ENCODE measurements around the gene GLRX5. TPM values are rescaled to one million over a fixed set of nuclear protein-coding genes. Genes with fewer than 3 reads are reported as not detected.

The GLRX5 gene
- total and polyA plus RNA-seq, 2 donors, result 28.9 to 39.4 TPM

DNA sequence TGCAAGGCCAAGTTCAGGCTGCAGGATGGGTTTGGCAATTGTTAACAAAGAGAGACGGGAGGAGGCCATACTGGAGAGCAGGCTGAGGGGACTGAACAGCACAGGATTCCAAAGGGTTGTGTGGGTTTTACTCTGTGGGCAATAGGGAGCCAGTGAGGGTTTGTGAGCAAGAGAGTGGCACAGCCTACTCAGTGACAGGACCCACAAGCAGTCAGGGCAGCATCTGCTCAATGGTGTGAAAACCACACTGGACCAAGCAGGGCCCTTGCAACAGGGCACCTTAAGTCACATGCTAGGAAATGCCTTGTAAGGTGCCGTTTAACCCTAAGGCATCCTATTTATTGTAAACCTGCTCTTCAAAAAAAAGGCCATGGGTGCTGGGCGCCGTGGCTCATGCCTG lies 40.4 kb upstream of the GLRX5 start:
- Histone ChIP-seq H3K27ac (ENCODE audit: low read depth) (no peak overlapping the region), H3K4me3 (ENCODE audit: low read depth, low read length) (no peak overlapping the region), H3K36me3 (ENCODE audit: insufficient read depth) (no peaks in the 10 kb centered on the region), H3K4me1 (ENCODE audit: insufficient read depth) (no peaks in the 10 kb centered on the region)
- no peak for DNase-seq (ENCODE audit: extremely low spot score)
- WGBS, result 95% methylated on average over 4 of the region's 4 CpGs

DNA sequence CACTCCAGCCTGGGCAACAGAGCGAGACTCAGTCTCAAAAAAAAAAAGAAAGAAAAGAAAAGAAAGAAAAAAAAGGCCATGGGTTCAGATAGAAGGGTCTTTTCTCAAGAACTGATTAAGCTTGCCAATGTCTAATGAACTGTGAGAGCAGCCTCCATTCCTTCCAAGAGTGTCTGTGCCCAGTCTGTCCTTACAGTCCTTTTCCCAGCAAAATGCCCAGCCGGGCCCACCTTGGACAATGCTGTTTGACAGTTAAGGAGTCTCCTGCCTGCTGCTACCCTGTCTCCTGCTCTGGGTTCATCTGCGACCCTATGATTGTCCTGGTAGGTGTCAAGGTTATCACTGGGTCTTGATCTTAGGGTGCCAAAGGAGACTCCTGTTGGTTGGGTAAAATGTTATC lies 39.8 kb upstream of the GLRX5 start:
- Histone ChIP-seq H3K4me3 (ENCODE audit: low read depth, low read length) (no peak overlapping the region), H3K27ac (ENCODE audit: low read depth) (no peak overlapping the region), H3K36me3 (ENCODE audit: insufficient read depth) (no peaks in the 10 kb centered on the region), H3K4me1 (ENCODE audit: insufficient read depth) (no peaks in the 10 kb centered on the region)
- WGBS, result 97% methylated on average over 3 of the region's 3 CpGs
- no peak for DNase-seq (ENCODE audit: extremely low spot score)

DNA sequence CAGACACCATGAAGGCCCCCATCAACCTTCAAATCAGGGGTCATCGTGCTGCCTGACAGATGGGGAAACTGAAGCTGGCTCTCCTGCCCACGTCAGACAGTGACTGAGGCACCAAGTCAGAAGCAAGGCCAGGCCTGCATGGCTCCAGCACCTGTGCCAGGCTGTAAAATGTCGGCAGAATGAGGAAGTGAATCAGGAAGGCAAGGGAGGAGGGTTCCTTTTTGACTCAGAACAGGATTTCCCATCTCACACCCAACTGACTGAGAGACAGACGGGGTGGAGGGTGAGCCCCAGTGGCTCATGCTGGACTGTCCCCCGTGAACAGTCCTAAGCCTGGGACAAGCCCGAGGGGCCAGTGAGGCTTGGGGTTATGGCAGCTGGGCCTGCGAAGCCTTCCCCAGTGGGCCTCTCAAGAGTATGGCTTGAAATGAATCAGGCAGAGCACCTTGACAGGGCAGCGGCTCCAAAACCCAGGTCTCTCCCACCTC lies 39.3 kb upstream of the GLRX5 start:
- WGBS, result 78% methylated on average over 8 of the region's 8 CpGs
- H3K4me1 ChIP-seq (ENCODE audit: insufficient read depth), result no peaks in the 10 kb centered on the region
- H3K27ac ChIP-seq (ENCODE audit: low read depth), result peak overlapping the region; percentile 48
- no peaks in the 10 kb centered on the region for H3K36me3 ChIP-seq (ENCODE audit: insufficient read depth)
- no peak overlapping the region for H3K4me3 ChIP-seq (ENCODE audit: low read depth, low read length)
- no peak for DNase-seq (ENCODE audit: extremely low spot score)

DNA sequence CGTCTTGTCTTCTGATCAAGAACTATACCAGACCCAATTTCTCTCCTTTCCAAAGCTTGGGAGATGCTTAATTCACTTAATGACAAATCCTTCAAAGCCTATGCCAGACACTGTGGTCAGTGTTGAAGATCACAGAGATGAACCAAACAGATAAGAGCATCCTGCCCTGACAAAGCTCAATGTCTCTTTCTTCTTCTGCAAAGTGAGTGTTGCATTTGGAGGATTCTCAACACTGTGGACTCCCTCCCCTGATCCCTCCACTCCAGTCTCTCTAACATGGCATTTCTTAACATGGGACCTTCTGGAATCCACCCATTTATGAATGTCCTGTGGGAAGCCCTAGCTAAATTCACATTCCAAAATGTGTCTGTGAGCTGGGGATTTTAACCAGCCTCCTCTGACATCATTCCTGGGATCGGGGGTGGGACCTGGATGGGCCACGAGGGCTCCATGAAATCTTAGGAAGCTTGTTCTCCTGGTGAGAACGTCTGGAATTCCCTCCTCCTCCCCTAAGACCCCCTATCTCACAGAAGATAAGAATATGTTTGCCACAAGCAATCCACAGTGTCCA lies 38.7 kb upstream of the GLRX5 start:
- no peaks in the 10 kb centered on the region for H3K36me3 ChIP-seq (ENCODE audit: insufficient read depth)
- H3K4me3 ChIP-seq (ENCODE audit: low read depth, low read length), result no peak overlapping the region
- no peaks in the 10 kb centered on the region for H3K4me1 ChIP-seq (ENCODE audit: insufficient read depth)
- 25% methylated on average over 4 of the region's 4 CpGs for WGBS
- DNase-seq (ENCODE audit: extremely low spot score), result no peak
- H3K27ac ChIP-seq (ENCODE audit: low read depth), result peak overlapping the region; percentile 48

DNA sequence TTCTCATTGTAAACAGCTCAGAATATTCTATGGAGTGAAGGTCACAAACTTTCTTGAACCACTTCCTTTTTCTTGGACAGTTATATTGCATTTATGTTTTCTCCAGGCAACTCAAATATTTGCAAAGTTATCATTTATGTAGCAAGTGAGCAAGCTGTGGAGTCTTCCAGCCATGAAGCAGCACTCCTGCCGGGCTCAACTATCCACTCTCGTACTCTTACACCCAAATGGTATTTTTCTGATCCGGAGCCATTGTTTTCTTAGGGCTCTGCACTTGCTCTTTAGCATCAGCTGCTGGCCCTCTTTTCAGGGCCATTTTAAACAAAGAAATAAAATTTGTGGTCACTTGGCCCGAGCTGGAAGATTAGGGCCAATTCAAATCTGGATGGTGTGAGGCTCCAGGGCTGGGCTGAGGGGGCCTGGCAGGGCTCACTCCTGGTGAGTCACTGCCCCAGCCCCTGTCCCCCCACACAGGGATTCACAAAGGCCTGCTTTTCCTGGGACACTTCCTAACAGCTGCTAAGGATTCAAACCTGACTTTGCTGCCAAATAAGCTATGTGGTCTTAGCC lies 38.1 kb upstream of the GLRX5 start:
- no peak overlapping the region for H3K4me3 ChIP-seq (ENCODE audit: low read depth, low read length)
- no peak overlapping the region for H3K27ac ChIP-seq (ENCODE audit: low read depth)
- H3K36me3 ChIP-seq (ENCODE audit: insufficient read depth), result no peaks in the 10 kb centered on the region
- 18% methylated on average over 4 of the region's 4 CpGs for WGBS
- no peak for DNase-seq (ENCODE audit: extremely low spot score)
- H3K4me1 ChIP-seq (ENCODE audit: insufficient read depth), result peaks cover 2% of the 10 kb centered on the region

DNA sequence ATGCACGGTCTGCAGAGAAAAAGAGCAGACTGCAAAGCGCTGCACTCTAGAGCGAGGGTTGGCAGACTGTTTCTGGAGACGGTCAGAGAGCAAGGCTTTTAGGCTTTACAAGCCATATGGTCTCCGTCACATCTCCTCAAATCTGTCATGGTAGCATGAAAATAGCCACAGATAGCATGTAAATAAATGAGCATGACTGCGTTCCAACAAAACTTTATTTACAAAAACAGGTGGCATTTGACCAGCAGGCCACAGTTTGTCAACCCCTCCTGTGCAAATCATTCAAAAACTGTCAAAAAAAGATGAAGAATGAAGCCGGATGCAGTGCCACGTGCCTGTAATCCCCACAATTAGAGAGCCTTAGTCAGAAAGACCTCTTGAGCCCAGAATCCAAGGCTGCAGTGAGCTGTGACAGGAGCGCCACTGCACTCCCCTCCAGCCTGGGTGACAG lies 37.3 kb upstream of the GLRX5 start:
- peaks cover 3% of the 10 kb centered on the region for H3K4me1 ChIP-seq (ENCODE audit: insufficient read depth)

DNA sequence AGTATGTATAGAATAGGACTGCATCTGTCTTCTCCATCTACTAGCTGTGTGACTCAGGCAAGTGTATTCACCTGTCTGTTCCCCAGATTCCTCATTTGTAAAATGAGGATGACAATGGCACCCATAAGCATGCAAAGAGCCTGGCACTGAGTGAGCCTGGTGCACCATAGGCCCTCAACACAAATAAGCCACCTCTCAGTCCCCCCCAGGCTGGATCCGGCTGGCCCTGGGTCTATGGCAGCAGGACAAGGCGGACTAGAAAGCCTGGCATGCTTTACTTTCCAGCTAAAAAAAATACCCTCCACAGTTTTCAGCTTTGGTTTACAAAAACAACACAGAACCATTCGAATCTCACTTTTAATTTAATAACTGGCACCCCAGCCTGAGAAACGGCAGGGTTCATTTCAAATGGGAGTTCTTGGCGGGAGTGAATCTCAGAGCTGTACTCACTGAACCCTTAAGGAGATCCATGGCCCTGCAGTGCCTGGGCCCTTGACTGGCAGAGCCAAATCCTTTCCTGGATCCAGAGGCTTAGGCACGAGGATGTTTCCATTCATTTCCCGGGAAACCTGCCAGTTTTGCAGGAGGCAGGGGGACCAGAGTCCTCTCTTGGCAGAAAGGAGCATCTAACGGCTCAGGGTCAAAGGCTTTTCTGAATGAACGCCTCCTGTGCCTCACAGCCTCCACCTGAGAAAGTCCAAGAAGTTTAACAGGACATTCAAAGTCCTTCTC lies 36.1 kb upstream of the GLRX5 start:
- no peak overlapping the region for H3K27ac ChIP-seq (ENCODE audit: low read depth)
- no peak for DNase-seq (ENCODE audit: extremely low spot score)
- H3K4me1 ChIP-seq (ENCODE audit: insufficient read depth), result peaks cover 3% of the 10 kb centered on the region
- no peaks in the 10 kb centered on the region for H3K36me3 ChIP-seq (ENCODE audit: insufficient read depth)
- WGBS, result 41% methylated on average over 9 of the region's 9 CpGs
- H3K4me3 ChIP-seq (ENCODE audit: low read depth, low read length), result no peak overlapping the region

More for the DNA sequence above, 37.3 kb upstream of the GLRX5 start:
- Histone ChIP-seq H3K27ac (ENCODE audit: low read depth) (no peak overlapping the region), H3K36me3 (ENCODE audit: insufficient read depth) (no peaks in the 10 kb centered on the region), H3K4me3 (ENCODE audit: low read depth, low read length) (no peak overlapping the region)
- no peak for DNase-seq (ENCODE audit: extremely low spot score)
- 36% methylated on average over 9 of the region's 9 CpGs for WGBS

DNA sequence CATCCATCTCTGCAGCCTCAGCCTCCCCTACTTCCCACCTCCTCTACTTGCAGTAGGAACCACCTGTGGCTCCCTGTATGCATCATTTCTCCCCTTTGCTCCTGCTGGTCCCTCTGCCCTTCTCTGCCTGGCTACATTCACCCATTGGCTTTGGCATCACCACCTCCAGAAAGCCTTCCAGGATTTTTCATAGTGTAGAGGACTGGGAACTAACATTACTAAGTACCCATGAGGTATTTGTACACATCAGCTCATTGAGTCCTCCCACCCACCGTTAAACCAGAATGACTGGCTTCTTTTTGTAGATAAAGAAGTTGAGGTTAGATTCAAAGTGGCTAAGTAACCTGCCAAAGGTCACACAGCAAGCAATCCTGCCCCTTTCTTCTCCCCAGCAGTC lies 35.5 kb upstream of the GLRX5 start:
- no peak for DNase-seq (ENCODE audit: extremely low spot score)
- Histone ChIP-seq H3K4me3 (ENCODE audit: low read depth, low read length) (no peak overlapping the region), H3K27ac (ENCODE audit: low read depth) (no peak overlapping the region), H3K4me1 (ENCODE audit: insufficient read depth) (peaks cover 3% of the 10 kb centered on the region), H3K36me3 (ENCODE audit: insufficient read depth) (no peaks in the 10 kb centered on the region)
- 32% methylated on average over 1 of the region's 1 CpG for WGBS

DNA sequence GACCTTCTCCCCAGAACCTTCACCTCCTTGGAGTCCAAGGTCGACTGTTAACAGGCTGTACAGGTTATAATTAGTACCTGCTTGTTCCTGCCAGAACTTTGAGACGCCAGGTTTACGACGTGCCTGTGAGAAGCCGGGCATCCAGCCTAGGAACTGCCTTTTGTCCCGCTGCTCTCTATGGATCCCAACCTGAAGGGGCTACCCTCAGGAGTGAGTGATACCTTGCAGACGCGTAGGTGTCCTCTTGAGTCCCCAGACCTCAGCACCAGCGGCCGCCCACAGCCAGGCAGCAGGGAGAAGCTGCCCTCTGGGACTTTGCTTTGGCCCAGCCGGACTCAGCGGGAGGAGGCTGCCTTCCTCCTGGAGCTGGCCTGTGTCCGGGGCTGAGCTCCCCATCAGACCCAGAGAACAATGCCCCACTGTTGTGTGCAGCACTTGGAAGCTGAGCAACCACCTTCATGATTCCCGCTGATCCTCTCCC lies 34.6 kb upstream of the GLRX5 start:
- Histone ChIP-seq H3K4me3 (ENCODE audit: low read depth, low read length) (no peak overlapping the region), H3K36me3 (ENCODE audit: insufficient read depth) (no peaks in the 10 kb centered on the region), H3K27ac (ENCODE audit: low read depth) (no peak overlapping the region), H3K4me1 (ENCODE audit: insufficient read depth) (peaks cover 3% of the 10 kb centered on the region)
- no peak for DNase-seq (ENCODE audit: extremely low spot score)
- 76% methylated on average over 14 of the region's 14 CpGs for WGBS

DNA sequence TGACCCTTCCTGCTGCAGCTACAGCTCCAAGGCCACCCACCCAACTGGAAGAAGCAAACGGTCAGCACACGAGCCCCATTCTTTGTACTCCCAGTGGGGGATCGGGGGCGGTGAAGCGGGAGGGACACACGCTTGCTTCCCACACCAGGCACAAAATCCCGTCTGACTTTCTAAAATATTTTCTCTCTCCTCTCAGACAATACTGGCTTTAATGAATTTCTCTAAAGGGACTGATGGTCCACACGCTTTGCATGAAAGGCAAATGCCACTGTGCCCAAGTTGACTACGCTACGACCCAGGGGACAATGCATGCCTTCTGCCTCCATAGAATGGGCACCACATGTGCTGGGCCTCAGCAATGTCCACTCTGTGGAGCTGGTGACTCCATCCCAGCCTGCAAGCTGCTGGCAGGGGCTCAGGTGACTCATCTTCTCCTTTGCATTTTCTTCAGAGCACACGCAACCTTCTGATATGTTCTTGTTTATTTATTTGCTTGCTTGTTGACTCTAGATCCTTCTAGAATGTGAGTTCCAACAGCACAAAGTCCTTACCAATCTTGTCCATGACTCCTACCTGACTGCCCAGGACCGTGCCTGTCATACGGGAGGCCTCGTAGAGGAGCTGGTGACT lies 34.0 kb upstream of the GLRX5 start:
- H3K27ac ChIP-seq (ENCODE audit: low read depth), result no peak overlapping the region
- peaks cover 3% of the 10 kb centered on the region for H3K4me1 ChIP-seq (ENCODE audit: insufficient read depth)
- no peak for DNase-seq (ENCODE audit: extremely low spot score)
- 64% methylated on average over 14 of the region's 14 CpGs for WGBS
- H3K4me3 ChIP-seq (ENCODE audit: low read depth, low read length), result no peak overlapping the region
- H3K36me3 ChIP-seq (ENCODE audit: insufficient read depth), result no peaks in the 10 kb centered on the region

DNA sequence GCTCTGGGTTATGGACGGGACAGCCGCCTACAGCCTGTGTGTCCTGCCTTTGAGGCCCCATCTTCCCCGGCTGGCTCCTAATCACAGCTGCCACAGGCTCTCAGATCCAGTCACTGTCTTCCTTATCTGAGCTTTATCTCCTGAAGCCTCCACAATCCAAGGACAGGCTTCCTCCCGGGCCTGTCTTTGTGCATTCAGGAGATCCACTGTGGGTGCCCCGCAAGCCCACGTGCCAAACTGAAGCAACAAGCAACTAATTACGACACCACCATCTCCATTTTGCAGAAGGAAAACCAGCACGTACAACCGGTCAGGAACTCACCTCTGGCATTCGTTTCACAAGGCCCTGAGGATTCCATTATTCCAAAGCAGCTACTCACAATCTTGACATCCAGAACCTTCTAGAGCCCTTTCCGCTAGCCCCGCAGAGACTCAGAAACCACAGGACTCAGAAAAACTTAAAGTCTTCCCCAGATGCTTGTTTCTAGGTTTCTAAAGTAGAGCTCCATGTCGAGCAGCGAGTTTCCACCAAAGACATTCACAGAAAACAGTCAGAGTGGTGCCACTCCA lies 32.4 kb upstream of the GLRX5 start:
- H3K4me1 ChIP-seq (ENCODE audit: insufficient read depth), result peaks cover 3% of the 10 kb centered on the region
- DNase-seq (ENCODE audit: extremely low spot score), result no peak

DNA sequence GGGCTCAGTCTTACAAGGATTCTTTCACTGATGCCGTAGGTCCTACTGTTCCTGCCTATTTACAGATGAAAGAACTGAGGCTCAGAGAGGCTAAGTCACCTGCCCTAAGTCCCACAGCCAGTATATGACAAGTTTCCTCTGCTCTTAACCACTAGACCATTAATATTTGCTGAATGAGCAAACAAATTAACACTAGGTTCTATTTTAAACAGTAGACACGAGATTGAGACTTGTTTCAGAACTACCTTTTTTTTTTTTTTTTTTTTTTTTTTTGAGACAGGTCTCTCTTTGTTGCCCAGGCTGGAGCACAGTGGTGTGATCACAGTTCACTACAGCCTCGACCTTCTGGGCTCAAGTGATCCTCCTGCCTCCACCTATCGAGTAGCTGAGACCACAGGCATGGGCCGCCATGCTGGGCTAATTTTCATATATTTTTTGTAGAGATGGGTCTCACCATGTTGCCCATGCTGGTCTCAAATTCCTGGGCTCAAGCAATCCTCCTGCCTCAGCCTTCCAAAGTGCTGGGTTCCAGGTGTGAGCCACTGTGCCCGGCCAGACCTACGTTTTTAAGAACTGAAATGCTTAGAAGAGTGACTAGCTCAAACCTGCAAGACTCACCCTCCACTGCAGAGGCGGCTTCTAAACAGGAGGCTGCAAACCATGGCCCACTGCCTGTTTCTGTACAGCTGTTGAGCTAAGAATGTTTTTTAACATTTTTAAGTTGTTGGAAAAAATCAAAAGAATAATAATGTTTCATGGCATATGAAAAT lies 31.3 kb upstream of the GLRX5 start:
- WGBS, result 92% methylated on average over 8 of the region's 8 CpGs
- DNase-seq (ENCODE audit: extremely low spot score), result no peak
- H3K4me3 ChIP-seq (ENCODE audit: low read depth, low read length), result no peak overlapping the region
- H3K27ac ChIP-seq (ENCODE audit: low read depth), result no peak overlapping the region
- peaks cover 3% of the 10 kb centered on the region for H3K4me1 ChIP-seq (ENCODE audit: insufficient read depth)
- H3K36me3 ChIP-seq (ENCODE audit: insufficient read depth), result no peaks in the 10 kb centered on the region

More for the DNA sequence above, 32.4 kb upstream of the GLRX5 start:
- Histone ChIP-seq H3K4me3 (ENCODE audit: low read depth, low read length) (no peak overlapping the region), H3K36me3 (ENCODE audit: insufficient read depth) (no peaks in the 10 kb centered on the region), H3K27ac (ENCODE audit: low read depth) (no peak overlapping the region)
- 85% methylated on average over 14 of the region's 14 CpGs for WGBS
